HepG2 (cell line): Measurements from ENCODE around the gene ABHD11. TPM values are rescaled to one million over a fixed set of nuclear protein-coding genes. Genes with fewer than 3 reads are reported as not detected.

Experiments
- CEBPB ChIP-seq: IDR thresholded peaks from 2 replicates; pipeline ENCODE4 v1.6.1; 2011; ENCODE audit warnings: low read depth, low read length, improper control_type of control experiment, borderline replicate concordance
- CEBPG ChIP-seq: IDR thresholded peaks from 2 replicates; pipeline ENCODE4 v1.6.1; 2016
- HNRNPLL ChIP-seq: fragments of 200-400 bp; formaldehyde crosslinking; IDR thresholded peaks from 2 replicates; pipeline ENCODE4 v1.6.1; 2017; ENCODE audit warnings: mild to moderate bottlenecking, low read depth, low read length; ENCODE audit not compliant: poor library complexity, severe bottlenecking
- HOMEZ ChIP-seq: IDR thresholded peaks from 2 replicates; pipeline ENCODE4 v1.6.1; 2016; ENCODE audit warnings: low read depth
- NFAT5 ChIP-seq: sonication (generic); formaldehyde crosslinking; IDR thresholded peaks from 2 replicates; pipeline ENCODE4 v1.4.0; 2020; ENCODE audit warnings: missing genetic modification reagents
- NR0B2 ChIP-seq: sonication (generic); formaldehyde crosslinking; IDR thresholded peaks from 2 replicates; pipeline ENCODE4 v1.4.0; 2020; ENCODE audit warnings: mild to moderate bottlenecking, missing genetic modification reagents
- SNAPC2 ChIP-seq: sonication (generic); formaldehyde crosslinking; IDR thresholded peaks from 2 replicates; pipeline ENCODE4 v1.8.1; 2022; ENCODE audit warnings: mild to moderate bottlenecking, missing genetic modification reagents
- SP4 ChIP-seq: sonication (generic); formaldehyde crosslinking; IDR thresholded peaks from 2 replicates; pipeline ENCODE4 v1.8.1; 2023; ENCODE audit warnings: mild to moderate bottlenecking, missing genetic modification reagents
- U2AF1 ChIP-seq: fragments of 200-400 bp; formaldehyde crosslinking; optimal IDR thresholded peaks from 2 replicates; pipeline ENCODE3; 2017; ENCODE audit warnings: mild to moderate bottlenecking, low read depth, low read length
- ZBTB1 ChIP-seq: sonication (generic); formaldehyde crosslinking; IDR thresholded peaks from 2 replicates; pipeline ENCODE4 v1.4.0; 2020; ENCODE audit warnings: missing genetic modification reagents, borderline replicate concordance
- ZFP1 ChIP-seq: IDR thresholded peaks from 2 replicates; pipeline ENCODE4 v1.6.1; 2016
- ZNF121 ChIP-seq: sonication (generic); formaldehyde crosslinking; IDR thresholded peaks from 2 replicates; pipeline ENCODE4 v1.5.0; 2020; ENCODE audit warnings: mild to moderate bottlenecking, missing genetic modification reagents
- ZNF362 ChIP-seq: sonication (generic); formaldehyde crosslinking; IDR thresholded peaks from 2 replicates; pipeline ENCODE4 v1.4.0; 2020; ENCODE audit warnings: missing genetic modification reagents, mild to moderate bottlenecking, borderline replicate concordance
- ZNF773 ChIP-seq: sonication (generic); formaldehyde crosslinking; IDR thresholded peaks from 2 replicates; pipeline ENCODE4 v1.4.0; 2020; ENCODE audit warnings: missing genetic modification reagents, borderline replicate concordance
- polyA plus RNA-seq, 8 experiments: library from polyadenylated mRNA; depleted of rRNA in 3 of 8; stranded (reverse) in 7 of 8; unstranded in 1 of 8; fragments of >200 nt; fragmentation: Illumina TruSeq in 4 of 8; extraction: Trizol in 4 of 8; gene quantifications; 2 replicates each; pipeline versions ENCODE4 v1.2.1 to v1.2.3, GENCODE V29; 2011 to 2016; ENCODE audit warnings: low read depth in 4 of 8, missing spikeins in 1 of 8, mixed read lengths in 1 of 8; ENCODE audit not compliant: insufficient read depth in 1 of 8
- total RNA-seq, 5 experiments: library from RNA; depleted of rRNA; stranded (reverse); fragments of >200 nt; fragmentation: Illumina TruSeq; extraction: Trizol; gene quantifications; 2 replicates each; pipeline ENCODE4 v1.2.3, GENCODE V29; 2016; ENCODE audit warnings: low read depth in 1 of 5

ABHD11 gene
- total and polyA plus RNA-seq, 2 of the 13 experiments (the other 11 are each of a cell fraction or from before 2014, with no cell fraction given), result 7.0 to 8.1 TPM

- 0 out of 2 replicates have a peak, but pooled peaks have one; percentile 18 for TF ChIP-seq SP4 (CRISPR knock-in tag)
- TF ChIP-seq ZNF773, result no peak
- peak; percentile 41; the same call in 1 of the 2 replicates for TF ChIP-seq CEBPB
- peak; percentile 88 for TF ChIP-seq ZNF121
- no peak for TF ChIP-seq HNRNPLL
- no peak for TF ChIP-seq ZBTB1 (CRISPR knock-in tag)
- peak; percentile 15; the same call in 1 of the 2 replicates for TF ChIP-seq CEBPG
- no peak for TF ChIP-seq NFAT5 (CRISPR knock-in tag)
- TF ChIP-seq ZFP1 (CRISPR knock-in tag), result no peak
- no peak for TF ChIP-seq NR0B2
- no peak for TF ChIP-seq HOMEZ (CRISPR knock-in tag)
- no peak for TF ChIP-seq ZNF362 (CRISPR knock-in tag)
- TF ChIP-seq SNAPC2, result no peak
- no peak for TF ChIP-seq U2AF1
Measured at GRCh38 chr7:73719806-73720169, 18.8 kb downstream of the ABHD11 start (continued).
